Measurements from ENCODE around the gene MYO16. TPM values are rescaled to one million over a fixed set of nuclear protein-coding genes. Genes with fewer than 3 reads are reported as not detected.

Gene MYO16
- total RNA-seq: not detected

DNA sequence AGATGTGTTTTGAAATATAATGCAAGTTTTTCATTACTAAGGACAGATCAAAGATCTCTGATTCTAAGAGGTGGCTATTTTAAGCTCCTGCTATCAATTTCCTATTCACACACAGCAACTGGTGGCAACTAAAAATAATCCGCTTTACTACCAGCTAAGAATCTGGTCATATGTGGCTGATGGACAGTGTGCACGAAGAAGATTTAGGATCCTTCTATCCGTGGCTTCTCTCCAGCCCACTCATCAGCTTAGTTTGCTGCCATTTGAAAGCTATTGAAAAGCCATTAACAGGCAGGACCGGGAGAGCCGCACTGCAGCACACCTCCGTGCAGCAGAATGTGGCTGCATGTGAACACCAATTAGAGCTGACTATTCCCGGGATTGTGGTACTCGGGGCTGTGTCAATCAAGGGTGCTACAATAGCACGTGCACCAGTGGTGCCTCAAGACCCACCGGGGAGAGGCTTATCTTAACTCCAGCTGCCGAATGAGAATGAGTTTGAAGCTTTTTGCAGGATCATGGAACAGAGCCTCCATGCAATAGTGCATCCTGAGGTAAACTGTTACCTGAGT lies at the start of gene MYO16:
TSS of gene MYO16 (plus strand) at position 431 of the 572 bp plus-strand sequence. CDS start 234 bp downstream, outside the sequence.
- DNase-seq (ENCODE audit: low spot score): no peak

GRCh38 chr13:108586826-108587225 lies 42.6 kb upstream of the MYO16 start:
- DNase-seq (ENCODE audit: low spot score): no peak

DNA sequence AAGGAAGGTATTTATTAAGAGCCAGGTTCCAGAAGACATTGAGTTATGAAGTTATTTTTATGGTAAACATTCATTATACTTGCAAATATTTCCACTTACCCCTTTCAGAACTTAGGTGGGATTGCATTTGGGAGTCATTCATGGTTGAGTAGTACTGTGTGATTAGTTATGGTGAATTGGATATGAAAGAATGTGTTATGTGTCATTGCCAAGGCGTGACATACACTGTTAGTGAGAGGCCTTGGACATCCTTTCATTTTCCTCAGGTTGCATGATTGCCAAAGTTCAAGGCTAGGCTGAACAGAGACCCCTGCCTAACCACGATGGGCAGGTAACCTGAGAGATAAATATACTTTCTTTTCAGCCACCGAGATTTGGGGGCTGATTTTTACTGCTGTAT lies 40.9 kb upstream of the MYO16 start:
- no peak for DNase-seq (ENCODE audit: low spot score)

DNA sequence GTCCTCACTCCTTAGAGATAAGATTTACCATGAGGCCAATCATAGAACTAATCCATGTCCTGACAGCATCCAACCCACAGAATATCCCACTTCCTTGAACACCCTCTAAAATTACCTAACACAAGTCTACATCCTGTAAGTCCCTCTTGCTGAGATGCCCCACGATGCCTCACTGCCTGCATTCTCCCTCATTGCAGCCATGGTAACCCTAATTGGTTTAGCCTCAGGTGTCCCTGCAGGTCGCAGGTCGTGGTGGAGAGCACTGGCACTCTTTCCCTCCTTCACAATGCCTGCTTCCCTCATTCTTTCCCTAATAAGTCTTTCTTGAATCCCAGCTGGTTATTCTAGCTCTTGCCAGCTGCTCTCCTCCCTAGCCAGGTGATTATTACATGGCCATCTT lies 35.3 kb upstream of the MYO16 start:
- no peak for DNase-seq (ENCODE audit: low spot score)

- DNase-seq (ENCODE audit: low spot score): no peak
Measured at GRCh38 chr13:108595436-108596274, 33.8 kb upstream of the MYO16 start.

- no peak for DNase-seq (ENCODE audit: low spot score)
Measured at GRCh38 chr13:108597943-108598342, 31.5 kb upstream of the MYO16 start.

DNA sequence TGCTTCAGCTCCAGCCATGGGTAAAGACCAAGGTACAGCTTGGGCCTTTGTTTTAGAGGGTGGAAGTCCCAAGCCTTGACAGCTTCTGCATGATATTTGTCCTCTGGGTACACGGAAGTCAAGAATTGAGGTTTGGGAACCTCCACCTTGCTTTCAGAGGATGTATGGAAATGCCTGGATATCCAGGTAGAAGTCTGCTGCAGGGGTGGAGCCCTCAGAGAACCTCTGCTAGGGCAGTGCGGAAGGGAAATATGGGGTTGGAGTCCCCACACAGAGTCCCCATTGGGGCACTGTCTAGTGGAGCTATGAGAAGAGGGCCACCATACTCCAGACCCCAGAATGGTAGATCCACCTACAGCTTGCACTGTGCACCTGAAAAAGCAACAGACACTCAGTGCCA lies 23.0 kb upstream of the MYO16 start:
- DNase-seq (ENCODE audit: low spot score): no peak

- DNase-seq (ENCODE audit: low spot score): no peak
Measured at GRCh38 chr13:108609353-108609752, 20.1 kb upstream of the MYO16 start.

GRCh38 chr13:108610507-108610906 lies 18.9 kb upstream of the MYO16 start:
- no peak for DNase-seq (ENCODE audit: low spot score)

DNA sequence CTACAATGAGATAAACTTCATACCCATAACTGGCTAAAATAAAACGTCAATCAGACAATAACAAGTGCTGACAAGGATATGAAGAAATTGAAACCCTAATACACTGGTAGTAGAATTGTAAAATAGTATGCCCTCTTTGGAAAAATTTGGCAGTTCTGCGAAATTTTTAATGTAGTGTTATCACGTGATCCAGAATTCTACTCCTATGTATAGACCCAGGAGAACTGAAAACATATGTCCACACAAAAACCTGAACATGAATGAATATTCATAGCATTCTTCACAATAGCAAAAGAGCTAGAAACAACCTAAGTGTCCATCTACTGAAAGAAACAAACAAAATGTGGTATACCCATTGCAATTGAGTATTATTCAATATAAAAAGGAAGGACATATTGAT lies 14.2 kb upstream of the MYO16 start:
- DNase-seq (ENCODE audit: low spot score): no peak

- no peak for DNase-seq (ENCODE audit: low spot score)
Measured at GRCh38 chr13:108618233-108618632, 11.2 kb upstream of the MYO16 start.

GRCh38 chr13:108621462-108621861 lies 7.9 kb upstream of the MYO16 start:
- DNase-seq (ENCODE audit: low spot score): no peak

GRCh38 chr13:108624108-108624507 lies 5.3 kb upstream of the MYO16 start:
- no peak for DNase-seq (ENCODE audit: low spot score)

GRCh38 chr13:108624979-108625378 lies 4.4 kb upstream of the MYO16 start:
- DNase-seq (ENCODE audit: low spot score): no peak

DNA sequence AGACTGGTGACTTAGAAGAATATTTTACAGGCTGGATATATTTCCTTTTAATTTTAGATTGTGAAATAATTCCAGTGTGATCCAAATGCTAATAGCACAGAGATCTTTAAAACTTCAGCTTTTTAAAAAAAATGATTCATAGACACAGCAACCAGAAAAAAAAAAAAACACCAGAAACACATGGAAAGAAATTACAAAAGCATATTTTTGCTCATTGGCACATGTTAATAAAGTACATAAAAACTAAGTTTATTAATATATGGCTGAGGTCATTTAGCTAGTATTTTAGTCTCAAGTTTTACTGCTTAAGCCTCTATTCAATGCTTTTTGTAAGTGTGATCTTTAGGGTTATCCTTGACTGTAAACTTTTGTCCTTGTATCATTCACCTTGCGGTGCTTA lies 577 bp downstream of the MYO16 start:
- no peak for DNase-seq (ENCODE audit: low spot score)

DNA sequence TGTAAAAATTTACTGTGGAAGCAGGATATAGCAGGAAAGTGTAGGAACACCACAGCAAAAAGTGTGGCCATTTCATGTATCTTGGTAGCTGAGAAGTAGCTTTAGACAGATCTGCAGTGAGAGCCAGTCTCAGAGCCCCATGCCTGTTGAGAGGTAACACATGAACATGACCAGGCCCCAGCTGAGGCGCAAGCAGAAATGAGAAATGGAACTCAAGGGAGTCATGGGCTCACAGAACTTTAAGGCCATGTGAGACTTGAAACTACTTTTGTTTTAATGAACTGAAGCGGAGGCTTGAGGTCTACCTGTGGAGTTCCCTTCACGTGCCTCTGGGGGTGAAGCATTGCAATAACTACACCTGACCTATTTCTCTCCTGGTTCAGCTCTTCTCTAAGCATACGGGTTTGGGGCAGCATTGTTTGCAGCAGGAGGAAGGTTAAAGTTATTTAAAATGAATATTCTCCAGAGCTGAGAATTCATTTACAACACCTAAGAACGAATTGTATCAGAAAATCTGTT lies 3.3 kb downstream of the MYO16 start:
- DNase-seq (ENCODE audit: low spot score): no peak

DNA sequence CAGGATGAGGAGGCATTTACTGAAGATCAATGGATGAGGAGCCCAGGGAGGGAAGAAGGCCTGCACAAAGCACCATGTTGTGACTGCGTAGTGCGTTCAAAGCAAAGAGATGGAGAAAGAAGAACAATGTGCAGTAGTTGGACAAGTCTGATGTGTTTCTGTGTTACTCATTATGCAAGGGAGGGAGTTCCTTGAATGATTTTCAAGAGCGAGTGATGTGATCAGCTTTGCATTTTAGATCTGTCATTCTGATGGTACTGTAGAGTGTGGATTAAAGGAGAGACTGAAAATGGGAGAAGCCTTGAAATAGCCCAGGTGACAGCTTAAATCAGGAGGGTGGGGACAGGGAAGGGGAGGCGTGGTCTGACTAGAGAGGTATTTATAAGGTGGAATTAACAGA lies 9.5 kb downstream of the MYO16 start:
- DNase-seq (ENCODE audit: low spot score): no peak

DNA sequence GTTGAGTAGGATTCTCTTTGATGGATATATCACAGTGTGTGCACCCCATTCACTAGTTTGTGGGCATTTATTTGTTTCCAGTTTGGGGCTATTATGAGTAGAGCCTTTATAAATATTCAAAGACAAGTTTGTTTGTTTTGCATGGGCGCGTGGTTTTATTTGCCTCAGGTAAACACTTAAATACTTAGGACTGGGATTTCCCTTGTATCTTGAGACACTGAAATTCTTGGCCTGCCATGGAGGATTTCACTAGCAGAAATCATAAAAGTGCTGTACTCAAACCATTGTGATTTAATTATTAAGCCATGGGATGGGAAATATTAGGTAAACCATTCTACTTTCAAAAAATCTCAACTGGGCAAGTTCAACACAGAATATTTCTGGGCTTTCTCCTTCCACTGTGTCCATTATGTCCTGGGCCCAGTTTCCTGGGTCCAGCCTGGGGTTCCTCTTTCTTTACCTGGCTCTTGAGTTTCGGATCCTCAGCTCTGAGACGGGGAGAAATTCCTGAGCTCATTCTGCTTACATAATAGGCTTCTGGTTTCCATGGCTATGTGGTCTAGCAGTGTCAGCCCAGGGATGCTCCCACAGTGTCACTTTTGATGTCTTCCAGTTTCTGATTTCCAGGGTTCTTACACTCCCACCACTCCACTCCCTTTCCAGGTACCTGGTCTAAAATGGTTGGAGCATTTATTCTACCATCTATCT lies 14.4 kb downstream of the MYO16 start:
- no peak for DNase-seq (ENCODE audit: low spot score)

DNA sequence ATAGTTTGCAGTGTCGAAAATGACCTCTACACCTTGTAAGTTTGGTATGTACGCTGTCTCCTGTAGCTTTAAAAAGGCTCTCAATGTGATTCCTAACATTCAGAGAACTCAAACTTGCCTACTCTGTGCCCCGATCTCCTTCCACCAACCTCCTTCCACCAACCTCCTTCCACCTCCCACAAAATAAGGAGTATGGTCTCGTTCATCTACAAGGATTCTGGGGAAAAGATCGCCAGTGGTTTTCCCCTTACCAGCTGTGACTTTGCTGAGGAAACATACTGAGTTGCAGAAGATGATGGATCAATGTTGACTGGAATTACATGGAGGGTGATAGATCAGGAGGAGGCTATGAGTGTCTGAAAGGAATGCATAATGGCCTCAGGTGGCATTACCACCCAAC lies 16.0 kb downstream of the MYO16 start:
- no peak for DNase-seq (ENCODE audit: low spot score)

GRCh38 chr13:108650271-108650670 lies 20.9 kb downstream of the MYO16 start:
- DNase-seq (ENCODE audit: low spot score): no peak

- no peak for DNase-seq (ENCODE audit: low spot score)
Measured at GRCh38 chr13:108656742-108657141, 27.3 kb downstream of the MYO16 start.

GRCh38 chr13:108657519-108657918 lies 28.1 kb downstream of the MYO16 start:
- DNase-seq (ENCODE audit: low spot score): no peak

DNA sequence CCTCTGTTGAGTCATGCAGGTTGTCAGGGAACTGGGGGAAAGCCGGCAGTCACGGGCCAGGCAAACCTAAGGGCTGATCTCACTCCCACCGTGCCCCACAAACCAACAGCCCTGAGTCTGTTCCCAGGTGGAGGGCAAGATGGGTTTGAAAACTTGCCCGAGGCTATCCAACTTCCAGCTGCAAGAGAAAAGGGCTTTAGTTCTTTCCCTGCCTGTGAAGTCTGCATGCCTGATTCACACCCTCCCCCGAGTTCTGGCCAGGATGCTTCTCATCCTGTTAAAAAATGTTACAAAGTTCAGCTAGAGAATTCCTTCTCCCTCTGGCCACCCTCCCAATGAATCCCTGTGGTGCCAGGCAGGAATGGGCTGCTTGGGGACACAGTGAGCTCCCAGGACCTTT lies 33.1 kb downstream of the MYO16 start:
- no peak for DNase-seq (ENCODE audit: low spot score)

Data from ureter (tissue), 1 donor.